Nephron progenitor cell (in vitro differentiated cells): ENCODE results near the gene EXTL2.
"Not testable (repeated sequence)": the region's sequence is repeated elsewhere in the genome, so short reads cannot be mapped to it uniquely, and the experiment has no call there.

Source experiments
- DNase-seq: peaks from one replicate; pipeline ENCODE4 v3.0.0; 2021
- H3K27ac Mint-ChIP-seq: 2 replicates; pipeline ENCODE4 v1.8.0; 2021; ENCODE audit warnings: mild to moderate bottlenecking, moderate library complexity, mixed read lengths
- H3K27me3 Mint-ChIP-seq: 2 replicates; pipeline ENCODE4 v1.8.0; 2021; ENCODE audit warnings: mild to moderate bottlenecking, low read depth, mixed read lengths; ENCODE audit not compliant: poor library complexity
- H3K36me3 Mint-ChIP-seq: 2 replicates; pipeline ENCODE4 v1.8.0; 2021; ENCODE audit warnings: low read depth, mixed read lengths
- H3K4me1 Mint-ChIP-seq: 2 replicates; pipeline ENCODE4 v1.8.0; 2021; ENCODE audit warnings: mixed read lengths
- H3K4me3 Mint-ChIP-seq: 2 replicates; pipeline ENCODE4 v1.8.0; 2021; ENCODE audit warnings: mild to moderate bottlenecking, moderate library complexity, mixed read lengths
- H3K9me3 Mint-ChIP-seq: 2 replicates; pipeline ENCODE4 v1.8.0; 2021; ENCODE audit warnings: mild to moderate bottlenecking, moderate library complexity, mixed read lengths
- CTCF ChIP-seq: fragments of 200-600 bp; sonication (generic); IDR thresholded peaks from 2 replicates; pipeline ENCODE4 v1.5.0; 2021; ENCODE audit warnings: antibody characterized with exemption

EXTL2 gene

GRCh38 chr1:100895540-100896480, 1.2 kb upstream of the EXTL2 start, which contains the start of gene SLC30A7:
Gene SLC30A7, plus strand, starts transcription at chr1:100896090. Its CDS starts 173 bp downstream, at chr1:100896263.
- TF ChIP-seq CTCF, result no peak
- H3K4me1 Mint-ChIP-seq, result peaks cover 42% of the 10 kb centered on the region
- H3K27ac Mint-ChIP-seq, result peak within 1 kb of the TSS; percentile 100
- no peaks in the 10 kb centered on the region for H3K27me3 Mint-ChIP-seq
- peaks cover 42% of the 10 kb centered on the region for H3K36me3 Mint-ChIP-seq
- peak; percentile 97 for DNase-seq
- H3K9me3 Mint-ChIP-seq, result peaks cover 21% of the 10 kb centered on the region
- peak within 1 kb of the TSS; percentile 98 for H3K4me3 Mint-ChIP-seq

- DNase-seq, result no peak
- no peaks in the 10 kb centered on the region for H3K27me3 Mint-ChIP-seq
- peaks cover 48% of the 10 kb centered on the region for H3K36me3 Mint-ChIP-seq
- peaks cover 42% of the 10 kb centered on the region for H3K4me1 Mint-ChIP-seq
- TF ChIP-seq CTCF, result no peak
- H3K27ac Mint-ChIP-seq, result no peak overlapping the region
- peaks cover 42% of the 10 kb centered on the region for H3K9me3 Mint-ChIP-seq
- H3K4me3 Mint-ChIP-seq, result peak overlapping the region; percentile 98
These were observed 924 bp downstream of the EXTL2 start for GRCh38 chr1:100893718-100894117.

GRCh38 chr1:100892554-100892953, 2.1 kb downstream of the EXTL2 start:
- H3K4me3 Mint-ChIP-seq, result peak overlapping the region; percentile 98
- no peak for TF ChIP-seq CTCF

GRCh38 chr1:100891380-100891779, 3.3 kb downstream of the EXTL2 start:
- TF ChIP-seq CTCF, result no peak
- Mint-ChIP-seq H3K27ac (no peak overlapping the region), H3K36me3 (peaks cover 72% of the 10 kb centered on the region), H3K4me1 (peaks cover 23% of the 10 kb centered on the region), H3K4me3 (no peak overlapping the region), H3K27me3 (no peaks in the 10 kb centered on the region), H3K9me3 (peaks cover 57% of the 10 kb centered on the region)
- no peak for DNase-seq

More at GRCh38 chr1:100892554-100892953, 2.1 kb downstream of the EXTL2 start:
- H3K27ac Mint-ChIP-seq, result no peak overlapping the region
- no peak for DNase-seq
- H3K4me1 Mint-ChIP-seq, result peaks cover 33% of the 10 kb centered on the region
- H3K27me3 Mint-ChIP-seq, result no peaks in the 10 kb centered on the region
- H3K36me3 Mint-ChIP-seq, result peaks cover 60% of the 10 kb centered on the region
- H3K9me3 Mint-ChIP-seq, result peaks cover 53% of the 10 kb centered on the region

GRCh38 chr1:100889869-100890482, 4.7 kb downstream of the EXTL2 start:
- not testable (repeated sequence) for H3K4me3 Mint-ChIP-seq, DNase-seq, H3K27ac Mint-ChIP-seq, H3K27me3 Mint-ChIP-seq
- Mint-ChIP-seq H3K9me3 (peaks cover 57% of the 10 kb centered on the region), H3K36me3 (peaks cover 81% of the 10 kb centered on the region), H3K4me1 (peaks cover 19% of the 10 kb centered on the region)

GRCh38 chr1:100889007-100889406, 5.6 kb downstream of the EXTL2 start:
- DNase-seq, H3K27ac Mint-ChIP-seq, H3K27me3 Mint-ChIP-seq, H3K4me3 Mint-ChIP-seq: not testable (repeated sequence)
- Mint-ChIP-seq H3K9me3 (peaks cover 57% of the 10 kb centered on the region), H3K4me1 (peaks cover 15% of the 10 kb centered on the region), H3K36me3 (peaks cover 87% of the 10 kb centered on the region)
